Measurements from ENCODE around the gene ATF6B. TPM values are rescaled to one million over a fixed set of nuclear protein-coding genes. Genes with fewer than 3 reads are reported as not detected.

Gene ATF6B
- total and polyA plus RNA-seq, 8 donors, result 30.2 to 68.0 (median 39.1) TPM

- Histone ChIP-seq H3K27ac (no peak overlapping the region), H3K36me3 (no peaks in the 10 kb centered on the region), H3K9me3 (no peaks in the 10 kb centered on the region), H3K27me3 (no peaks in the 10 kb centered on the region), H3K4me3 (no peak overlapping the region), H3K4me1 (no peaks in the 10 kb centered on the region)
- ATAC-seq, result no peak
- no peak for DNase-seq
- intact Hi-C loops (cut with DNase I), result no loop called here
- WGBS, 2 donors, result 80 to 91% methylated on average over 3 of the region's 3 CpGs
- TF ChIP-seq CTCF (IDR thresholded peaks at IDR 0.05), result no peak
- no peak for FAIRE-seq
Observed at GRCh38 chr6:32097364-32097763, 30.7 kb downstream of the ATF6B start.

- Histone ChIP-seq H3K9me3 (no peaks in the 10 kb centered on the region), H3K27ac (no peak overlapping the region), H3K4me1 (no peaks in the 10 kb centered on the region), H3K4me3 (peak overlapping the region in 2 of 4 donors; percentile 16 to 30), H3K36me3 (no peaks in the 10 kb centered on the region), H3K27me3 (no peaks in the 10 kb centered on the region)
- peak in 1 of 6 donors; percentile 64 for DNase-seq
- WGBS, 2 donors, result 12 to 19% methylated on average over 90 of the region's 90 CpGs
- TF ChIP-seq CTCF (IDR thresholded peaks at IDR 0.05), result no peak
- intact Hi-C loops (cut with DNase I), result no loop called here
- ATAC-seq, result peak; percentile 16 to 63 (median 44)
- no peak for FAIRE-seq
Observed at GRCh38 chr6:32096394-32097258, 31.4 kb downstream of the ATF6B start.

GRCh38 chr6:32096087-32096393 lies 32.0 kb downstream of the ATF6B start:
- DNase-seq (no peak), FAIRE-seq (no peak), ATAC-seq (peak; percentile 17 to 32 (median 19))
- WGBS, 2 donors, result 17 to 39% methylated on average over 34 to 36 of the region's 36 CpGs
- intact Hi-C loops (cut with DNase I), result no loop called here
- no peak overlapping the region for H3K27ac ChIP-seq
- no peaks in the 10 kb centered on the region for H3K4me1 ChIP-seq
- H3K27me3 ChIP-seq, result no peaks in the 10 kb centered on the region
- H3K36me3 ChIP-seq, result no peaks in the 10 kb centered on the region
- H3K9me3 ChIP-seq, result no peaks in the 10 kb centered on the region
- no peak for TF ChIP-seq CTCF (IDR thresholded peaks at IDR 0.05)
- H3K4me3 ChIP-seq, result peak overlapping the region in 2 of 4 donors; percentile 16 to 30

GRCh38 chr6:32095338-32096086 lies 32.5 kb downstream of the ATF6B start:
- ATAC-seq (peak in 3 of 4 donors; percentile 8 to 21 (median 12)), FAIRE-seq (no peak), DNase-seq (peak in 1 of 6 donors; percentile 54)
- Histone ChIP-seq H3K27me3 (no peaks in the 10 kb centered on the region), H3K4me1 (no peaks in the 10 kb centered on the region), H3K4me3 (peak overlapping the region in 1 of 4 donors; percentile 30), H3K9me3 (no peaks in the 10 kb centered on the region), H3K36me3 (no peaks in the 10 kb centered on the region), H3K27ac (no peak overlapping the region)
- intact Hi-C loops (cut with DNase I), result no loop called here
- WGBS, 2 donors, result 53 to 63% methylated on average over 27 to 30 of the region's 30 CpGs
- TF ChIP-seq CTCF (IDR thresholded peaks at IDR 0.05), result no peak

All from pancreas (tissue), 10 donors.